Activated CD8-positive, alpha-beta T cell treated with anti-CD3 and anti-CD28 coated beads for 36 hours (primary cell): ENCODE data around the gene VWDE. TPM values are rescaled to one million over a fixed set of nuclear protein-coding genes. Genes with fewer than 3 reads are reported as not detected.

Experiments used
- ATAC-seq: fragments of 200-7000 bp; cut with Tn5 transposase; one replicate; pipeline ENCODE4 v1.10.0; 2021; ENCODE audit warnings: mild to moderate bottlenecking, moderate library complexity
- CTCF ChIA-PET: fragments of 350-600 bp; sonication (Branson Sonifier 250); formaldehyde crosslinking; loops from one replicate; lab custom pipeline; 2021; ENCODE audit warnings: antibody characterized with exemption; lab: Charles Lee
- POLR2A ChIA-PET: fragments of 350-600 bp; sonication (Branson Sonifier 250); formaldehyde crosslinking; loops from one replicate; lab custom pipeline; 2021; ENCODE audit warnings: antibody characterized with exemption; lab: Charles Lee
- DNase-seq: peaks from one replicate; pipeline ENCODE4 v3.0.0-alpha.2; 2020
- H3K27ac Mint-ChIP-seq: one replicate; pipeline ENCODE4 v1.8.0; 2021; ENCODE audit warnings: mild to moderate bottlenecking, mixed read lengths
- H3K27me3 Mint-ChIP-seq: one replicate; pipeline ENCODE4 v1.8.0; 2021; ENCODE audit warnings: mixed read lengths
- H3K36me3 Mint-ChIP-seq: one replicate; pipeline ENCODE4 v1.8.0; 2021; ENCODE audit warnings: low read depth, mixed read lengths
- H3K4me1 Mint-ChIP-seq: one replicate; pipeline ENCODE4 v1.8.0; 2021; ENCODE audit warnings: low read depth, mixed read lengths
- H3K4me3 Mint-ChIP-seq: one replicate; pipeline ENCODE4 v1.8.0; 2021; ENCODE audit warnings: mild to moderate bottlenecking, moderate library complexity, mixed read lengths
- H3K9me3 Mint-ChIP-seq: one replicate; pipeline ENCODE4 v1.8.0; 2021; ENCODE audit warnings: mixed read lengths
- intact Hi-C: fragments of 100-400 bp; cut with micrococcal nuclease; formaldehyde crosslinking; loops from one replicate; pipeline ENCODE4 v1.10.0; 2022
- total RNA-seq, 2 experiments: library from RNA; stranded (reverse); gene quantifications; one replicate each; pipeline ENCODE4 v1.2.3, GENCODE V29; 2021
- TF ChIP-seq, protein P1 (sequence below): fragments of 200-600 bp; IDR thresholded peaks from one replicate; pipeline ENCODE4 v1.8.0; 2022; ENCODE audit warnings: antibody characterized with exemption, mild to moderate bottlenecking

VWDE gene
- total RNA-seq, 2 experiments from 2014 or later = 1.4 to 1.7 TPM

DNA sequence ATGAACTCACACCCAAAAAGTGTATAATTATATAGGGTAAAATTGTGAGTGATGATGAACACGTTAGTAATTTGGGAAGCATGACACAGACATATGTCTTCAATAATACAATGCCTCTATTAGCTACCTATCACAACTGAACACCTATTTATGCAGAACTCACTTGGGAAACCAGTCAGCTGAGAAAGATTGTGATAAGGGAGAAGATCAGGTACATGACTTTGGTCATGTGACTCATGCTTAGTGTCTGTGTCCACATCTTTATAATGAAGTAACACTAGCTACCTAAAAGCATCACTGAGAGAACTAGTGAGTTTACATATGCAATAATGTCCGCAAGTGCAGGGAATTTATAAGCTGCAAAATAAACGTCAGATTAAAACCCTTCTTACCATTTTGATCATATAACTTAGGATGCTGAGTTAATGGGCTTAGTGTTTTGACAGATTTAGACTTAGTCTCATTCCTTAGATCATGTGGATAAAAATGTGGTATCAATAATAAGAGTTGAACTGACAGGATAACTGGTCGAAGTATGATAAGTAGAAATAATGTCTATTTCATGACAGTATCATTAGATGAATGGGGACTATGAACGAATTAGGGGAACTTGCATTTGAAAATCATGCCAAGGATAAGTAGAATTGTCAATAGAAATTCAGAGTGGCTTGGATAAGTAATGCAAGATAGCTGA is 11.6 kb downstream of the VWDE start:
- POLR2A ChIA-PET = no interaction called here

DNA sequence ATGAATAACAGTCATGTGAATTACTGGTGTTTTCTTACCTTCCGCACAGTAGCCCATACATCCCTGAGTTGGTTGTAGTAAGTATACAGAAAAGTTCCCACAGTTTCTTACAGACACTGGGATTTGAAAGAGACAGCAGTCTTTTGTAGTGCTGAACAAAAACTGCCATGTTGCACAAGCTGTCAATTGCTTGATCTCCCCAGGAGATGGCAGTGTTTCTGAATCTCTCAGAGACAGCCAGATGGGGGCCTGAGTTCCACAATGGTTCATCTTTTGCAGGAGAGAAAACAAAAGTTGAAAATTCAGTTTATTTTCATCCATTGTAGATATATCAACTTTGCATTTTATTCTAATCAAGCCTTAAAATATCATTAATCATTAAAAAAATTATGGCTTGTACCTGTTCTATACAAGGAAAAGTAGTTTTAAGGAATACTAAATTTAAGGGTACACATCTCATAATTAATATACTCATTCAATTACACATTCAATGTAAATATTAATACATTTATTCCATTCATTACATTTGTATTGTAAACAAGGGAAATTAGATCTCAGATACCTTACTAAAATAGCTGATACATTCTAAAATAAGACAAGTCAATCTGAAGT is 14.5 kb downstream of the VWDE start:
- H3K4me3 Mint-ChIP-seq = no peak overlapping the region
- H3K9me3 Mint-ChIP-seq = no peaks in the 10 kb centered on the region
- DNase-seq = peak; percentile 62
- ChIA-PET POLR2A (no interaction called here), CTCF (interaction anchor here (0.6 to 2.1 kb wide), 17 partner anchors 9 to 108 kb away, joined by 3 to 13 read pairs (median 4); no protein-coding TSS in a partner anchor)
- ATAC-seq = peak; percentile 94
- no peaks in the 10 kb centered on the region for H3K36me3 Mint-ChIP-seq
- no peaks in the 10 kb centered on the region for H3K4me1 Mint-ChIP-seq
- intact Hi-C loops = loop anchor here (10.0 kb wide), 1 partner anchor 106 kb away; no protein-coding TSS in a partner anchor
- no peaks in the 10 kb centered on the region for H3K27me3 Mint-ChIP-seq
- TF ChIP-seq, protein P1, sequence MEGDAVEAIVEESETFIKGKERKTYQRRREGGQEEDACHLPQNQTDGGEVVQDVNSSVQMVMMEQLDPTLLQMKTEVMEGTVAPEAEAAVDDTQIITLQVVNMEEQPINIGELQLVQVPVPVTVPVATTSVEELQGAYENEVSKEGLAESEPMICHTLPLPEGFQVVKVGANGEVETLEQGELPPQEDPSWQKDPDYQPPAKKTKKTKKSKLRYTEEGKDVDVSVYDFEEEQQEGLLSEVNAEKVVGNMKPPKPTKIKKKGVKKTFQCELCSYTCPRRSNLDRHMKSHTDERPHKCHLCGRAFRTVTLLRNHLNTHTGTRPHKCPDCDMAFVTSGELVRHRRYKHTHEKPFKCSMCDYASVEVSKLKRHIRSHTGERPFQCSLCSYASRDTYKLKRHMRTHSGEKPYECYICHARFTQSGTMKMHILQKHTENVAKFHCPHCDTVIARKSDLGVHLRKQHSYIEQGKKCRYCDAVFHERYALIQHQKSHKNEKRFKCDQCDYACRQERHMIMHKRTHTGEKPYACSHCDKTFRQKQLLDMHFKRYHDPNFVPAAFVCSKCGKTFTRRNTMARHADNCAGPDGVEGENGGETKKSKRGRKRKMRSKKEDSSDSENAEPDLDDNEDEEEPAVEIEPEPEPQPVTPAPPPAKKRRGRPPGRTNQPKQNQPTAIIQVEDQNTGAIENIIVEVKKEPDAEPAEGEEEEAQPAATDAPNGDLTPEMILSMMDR = peak; percentile 81
- H3K27ac Mint-ChIP-seq = no peak overlapping the region

More for the DNA sequence above, 11.6 kb downstream of the VWDE start:
- H3K4me1 Mint-ChIP-seq = no peaks in the 10 kb centered on the region
- TF ChIP-seq, protein P1 = no peak
- DNase-seq (no peak), ATAC-seq (no peak)
- intact Hi-C loops = no loop called here
- H3K27ac Mint-ChIP-seq = no peak overlapping the region
- no peak overlapping the region for H3K4me3 Mint-ChIP-seq
- H3K27me3 Mint-ChIP-seq = peaks cover 1% of the 10 kb centered on the region
- peaks cover 1% of the 10 kb centered on the region for H3K9me3 Mint-ChIP-seq
- CTCF ChIA-PET = interaction anchor here (0.8 to 1.4 kb wide), 4 partner anchors 44 to 99 kb away, joined by 3 to 5 read pairs (median 4); no protein-coding TSS in a partner anchor
- peaks cover under 1% of the 10 kb centered on the region for H3K36me3 Mint-ChIP-seq

DNA sequence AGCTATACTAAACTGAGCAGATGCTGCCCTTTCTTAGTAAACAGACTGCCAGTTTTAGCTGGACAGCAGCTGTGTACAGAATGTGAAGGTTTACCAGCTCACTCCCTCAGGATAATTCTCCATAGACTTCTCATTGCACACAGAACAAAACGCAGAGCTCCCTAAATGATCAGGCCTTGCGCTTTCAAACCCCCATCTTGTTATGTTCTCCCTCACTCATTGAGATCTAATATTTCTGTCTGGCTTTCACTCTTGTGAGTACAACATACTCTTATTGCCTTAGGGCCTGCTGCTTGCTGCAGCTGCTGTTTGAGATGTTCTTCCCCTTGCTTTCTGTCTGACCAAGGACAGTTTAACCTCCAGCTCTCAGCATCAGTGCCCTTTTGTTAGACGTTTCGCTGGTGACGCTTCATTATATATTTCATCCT is 17.3 kb downstream of the VWDE start:
- H3K4me3 Mint-ChIP-seq = no peak overlapping the region
- H3K9me3 Mint-ChIP-seq = no peaks in the 10 kb centered on the region
- no peak overlapping the region for H3K27ac Mint-ChIP-seq
- DNase-seq (no peak), ATAC-seq (no peak)
- CTCF ChIA-PET = no interaction called here
- TF ChIP-seq, protein P1 = no peak
- POLR2A ChIA-PET = no interaction called here
- intact Hi-C loops = loop anchor here (10.0 kb wide), 1 partner anchor 108 kb away; no protein-coding TSS in a partner anchor
- no peaks in the 10 kb centered on the region for H3K4me1 Mint-ChIP-seq
- no peaks in the 10 kb centered on the region for H3K27me3 Mint-ChIP-seq
- H3K36me3 Mint-ChIP-seq = no peaks in the 10 kb centered on the region

DNA sequence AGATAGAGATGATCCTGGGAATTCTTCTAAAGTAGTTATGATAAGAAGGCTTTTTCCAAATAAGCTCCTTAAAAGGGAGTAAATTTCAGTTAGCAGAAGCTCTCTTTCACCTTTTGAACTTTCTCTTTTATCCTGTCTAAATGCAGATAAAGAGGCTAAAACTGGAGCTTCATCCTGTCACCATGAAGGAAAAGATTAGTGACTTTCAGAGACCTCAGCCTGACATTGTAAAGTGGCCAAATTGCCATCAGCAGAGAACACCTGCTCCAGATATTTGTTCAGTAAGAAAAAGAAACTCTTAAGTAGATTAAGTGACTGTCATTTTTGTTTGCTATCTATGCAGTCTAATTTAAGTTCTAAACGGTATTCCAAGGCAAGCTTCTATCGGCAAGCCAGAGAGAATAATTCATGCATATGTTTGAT is 18.3 kb downstream of the VWDE start:
- intact Hi-C loops = loop anchor here (10.0 kb wide), 1 partner anchor 109 kb away; no protein-coding TSS in a partner anchor
- POLR2A ChIA-PET = no interaction called here
- DNase-seq = no peak

More for the DNA sequence above, 18.3 kb downstream of the VWDE start:
- Mint-ChIP-seq H3K4me1 (no peaks in the 10 kb centered on the region), H3K36me3 (no peaks in the 10 kb centered on the region), H3K27me3 (no peaks in the 10 kb centered on the region), H3K27ac (no peak overlapping the region), H3K4me3 (no peak overlapping the region), H3K9me3 (no peaks in the 10 kb centered on the region)
- ATAC-seq = no peak
- CTCF ChIA-PET = interaction anchor here (1.0 to 1.4 kb wide), 2 partner anchors 103 to 110 kb away, joined by 3 read pairs; no protein-coding TSS in a partner anchor
- TF ChIP-seq, protein P1 = no peak
